Sigmoid colon (tissue), 4 donors: ENCODE results near the gene ELMO3.

Experiments used
- EP300 ChIP-seq, 4 donors: sonication (generic); formaldehyde crosslinking; IDR thresholded peaks; one replicate each; pipeline ENCODE4 v1.6.1; 2017; ENCODE audit warnings: antibody characterized with exemption in 4 of 4
- POLR2A ChIP-seq, 2 donors: fragments of 450-650 bp; IDR thresholded peaks; one replicate each; pipeline ENCODE4 v1.6.1; 2016; ENCODE audit warnings: antibody characterized with exemption in 2 of 2, mild to moderate bottlenecking in 2 of 2, moderate library complexity in 2 of 2
- POLR2AphosphoS5 ChIP-seq, 4 donors: sonication (generic); formaldehyde crosslinking; IDR thresholded peaks; one replicate each; pipeline ENCODE4 v1.6.1; 2017; ENCODE audit warnings: antibody characterized with exemption in 4 of 4
- TF ChIP-seq, protein P1 (sequence below), 4 experiments: fragments of 450-650 bp in 3 of 4; fragments of 200-600 bp in 1 of 4; IDR thresholded peaks; one replicate each; pipeline ENCODE4 v1.5.1; 2016 to 2019; ENCODE audit warnings: antibody characterized with exemption in 4 of 4, mild to moderate bottlenecking in 3 of 4, moderate library complexity in 2 of 4

DNA sequence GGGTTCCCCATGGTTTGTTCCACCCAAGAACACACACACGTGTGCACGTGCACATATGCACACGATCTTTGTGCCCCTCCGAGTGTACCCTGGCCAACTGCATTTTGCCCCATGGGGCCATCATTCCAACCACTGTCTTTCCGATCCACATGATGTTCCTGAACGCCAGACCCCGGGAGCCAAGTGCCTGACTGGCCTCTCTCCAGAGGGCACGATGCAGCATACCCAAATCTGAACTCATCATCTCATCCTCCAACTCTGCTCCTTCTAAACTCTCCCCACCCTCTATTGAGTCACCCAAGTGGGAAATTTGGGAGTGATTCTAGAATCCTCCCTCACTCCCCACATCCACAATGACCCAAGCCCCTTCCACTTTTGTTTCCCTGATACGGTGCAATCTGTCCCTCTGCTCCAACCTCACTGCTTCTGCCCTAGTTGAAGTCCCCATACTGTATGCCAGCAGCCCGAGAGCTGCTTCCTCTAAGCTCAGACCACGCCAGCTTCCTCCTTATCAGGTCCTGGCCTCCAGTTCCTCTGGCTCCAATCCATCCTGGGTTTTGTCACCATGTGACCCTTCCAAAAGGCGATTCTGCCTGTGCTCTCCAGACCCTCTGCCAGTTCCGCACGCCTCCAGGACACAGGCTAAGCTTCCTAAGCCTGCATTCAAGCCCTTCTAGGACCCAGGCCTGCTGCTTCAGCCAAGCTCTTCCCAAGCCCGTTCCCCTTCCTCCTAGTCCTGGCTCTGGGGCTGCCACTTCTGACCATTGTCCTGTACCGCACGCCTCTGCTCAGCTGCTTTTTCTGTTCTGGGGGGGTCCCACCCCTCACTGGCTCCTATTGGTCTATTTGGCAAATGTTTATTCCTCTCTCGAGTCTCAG, 17.9 kb downstream of the ELMO3 start:
- TF ChIP-seq EP300 (IDR thresholded peaks at IDR 0.05) (no peak), POLR2AphosphoS5 (IDR thresholded peaks at IDR 0.05) (no peak), POLR2A (IDR thresholded peaks at IDR 0.05) (no peak)
- TF ChIP-seq, protein P1, sequence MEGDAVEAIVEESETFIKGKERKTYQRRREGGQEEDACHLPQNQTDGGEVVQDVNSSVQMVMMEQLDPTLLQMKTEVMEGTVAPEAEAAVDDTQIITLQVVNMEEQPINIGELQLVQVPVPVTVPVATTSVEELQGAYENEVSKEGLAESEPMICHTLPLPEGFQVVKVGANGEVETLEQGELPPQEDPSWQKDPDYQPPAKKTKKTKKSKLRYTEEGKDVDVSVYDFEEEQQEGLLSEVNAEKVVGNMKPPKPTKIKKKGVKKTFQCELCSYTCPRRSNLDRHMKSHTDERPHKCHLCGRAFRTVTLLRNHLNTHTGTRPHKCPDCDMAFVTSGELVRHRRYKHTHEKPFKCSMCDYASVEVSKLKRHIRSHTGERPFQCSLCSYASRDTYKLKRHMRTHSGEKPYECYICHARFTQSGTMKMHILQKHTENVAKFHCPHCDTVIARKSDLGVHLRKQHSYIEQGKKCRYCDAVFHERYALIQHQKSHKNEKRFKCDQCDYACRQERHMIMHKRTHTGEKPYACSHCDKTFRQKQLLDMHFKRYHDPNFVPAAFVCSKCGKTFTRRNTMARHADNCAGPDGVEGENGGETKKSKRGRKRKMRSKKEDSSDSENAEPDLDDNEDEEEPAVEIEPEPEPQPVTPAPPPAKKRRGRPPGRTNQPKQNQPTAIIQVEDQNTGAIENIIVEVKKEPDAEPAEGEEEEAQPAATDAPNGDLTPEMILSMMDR (IDR thresholded peaks at IDR 0.05): no peak
